ENCODE measurements around the gene AKAP13. TPM values are rescaled to one million over a fixed set of nuclear protein-coding genes. Genes with fewer than 3 reads are reported as not detected.

The AKAP13 gene
- total RNA-seq, 6 donors from 2014 or later: 329 to 1,278 (median 748) TPM

DNA sequence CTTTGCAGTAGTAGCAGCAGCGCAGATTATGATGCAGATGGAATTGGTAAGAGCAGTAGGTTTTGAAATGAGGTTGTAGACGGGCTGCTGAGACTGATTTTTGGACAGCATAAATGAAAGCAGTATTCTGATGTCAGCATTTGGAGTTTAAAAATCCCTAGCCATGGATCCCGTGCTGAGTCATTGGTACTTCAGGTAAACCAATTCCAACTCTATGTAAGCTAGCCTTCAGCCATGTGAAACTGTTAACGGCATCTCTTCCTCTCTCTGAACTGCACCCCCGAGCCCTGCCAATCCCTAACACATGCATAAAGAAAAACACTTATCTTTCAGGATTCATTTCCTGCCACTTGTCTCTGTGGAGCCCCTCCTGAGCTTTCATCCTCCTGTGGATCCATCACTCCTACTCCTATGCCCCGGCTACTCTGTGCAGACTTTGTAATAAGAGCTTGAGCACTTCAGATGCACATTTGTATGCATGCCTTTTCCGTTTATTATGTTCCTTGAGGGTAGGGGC lies 119.0 kb downstream of the AKAP13 start:
- WGBS, 2 donors: 64 to 74% methylated on average over 7 of the region's 7 CpGs
- Histone ChIP-seq H3K4me1 (peaks cover 27 to 54% (median 44%) of the 10 kb centered on the region in 4 donors), H3K9me3 (no peaks in the 10 kb centered on the region), H3K27ac (peak overlapping the region in 1 of 4 donors; percentile 65), H3K4me3 (no peak overlapping the region), H3K36me3 (no peaks in the 10 kb centered on the region), H3K27me3 (no peaks in the 10 kb centered on the region)
- TF ChIP-seq POLR2AphosphoS5 (IDR thresholded peaks at IDR 0.05) (no peak), POLR2A (IDR thresholded peaks at IDR 0.05) (no peak), EP300 (IDR thresholded peaks at IDR 0.05) (no peak)
- TF ChIP-seq, protein P1, sequence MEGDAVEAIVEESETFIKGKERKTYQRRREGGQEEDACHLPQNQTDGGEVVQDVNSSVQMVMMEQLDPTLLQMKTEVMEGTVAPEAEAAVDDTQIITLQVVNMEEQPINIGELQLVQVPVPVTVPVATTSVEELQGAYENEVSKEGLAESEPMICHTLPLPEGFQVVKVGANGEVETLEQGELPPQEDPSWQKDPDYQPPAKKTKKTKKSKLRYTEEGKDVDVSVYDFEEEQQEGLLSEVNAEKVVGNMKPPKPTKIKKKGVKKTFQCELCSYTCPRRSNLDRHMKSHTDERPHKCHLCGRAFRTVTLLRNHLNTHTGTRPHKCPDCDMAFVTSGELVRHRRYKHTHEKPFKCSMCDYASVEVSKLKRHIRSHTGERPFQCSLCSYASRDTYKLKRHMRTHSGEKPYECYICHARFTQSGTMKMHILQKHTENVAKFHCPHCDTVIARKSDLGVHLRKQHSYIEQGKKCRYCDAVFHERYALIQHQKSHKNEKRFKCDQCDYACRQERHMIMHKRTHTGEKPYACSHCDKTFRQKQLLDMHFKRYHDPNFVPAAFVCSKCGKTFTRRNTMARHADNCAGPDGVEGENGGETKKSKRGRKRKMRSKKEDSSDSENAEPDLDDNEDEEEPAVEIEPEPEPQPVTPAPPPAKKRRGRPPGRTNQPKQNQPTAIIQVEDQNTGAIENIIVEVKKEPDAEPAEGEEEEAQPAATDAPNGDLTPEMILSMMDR (IDR thresholded peaks at IDR 0.05): no peak
- DNase-seq (no peak), ATAC-seq (ENCODE audit: low FRiP score in 2 of 2) (no peak)

DNA sequence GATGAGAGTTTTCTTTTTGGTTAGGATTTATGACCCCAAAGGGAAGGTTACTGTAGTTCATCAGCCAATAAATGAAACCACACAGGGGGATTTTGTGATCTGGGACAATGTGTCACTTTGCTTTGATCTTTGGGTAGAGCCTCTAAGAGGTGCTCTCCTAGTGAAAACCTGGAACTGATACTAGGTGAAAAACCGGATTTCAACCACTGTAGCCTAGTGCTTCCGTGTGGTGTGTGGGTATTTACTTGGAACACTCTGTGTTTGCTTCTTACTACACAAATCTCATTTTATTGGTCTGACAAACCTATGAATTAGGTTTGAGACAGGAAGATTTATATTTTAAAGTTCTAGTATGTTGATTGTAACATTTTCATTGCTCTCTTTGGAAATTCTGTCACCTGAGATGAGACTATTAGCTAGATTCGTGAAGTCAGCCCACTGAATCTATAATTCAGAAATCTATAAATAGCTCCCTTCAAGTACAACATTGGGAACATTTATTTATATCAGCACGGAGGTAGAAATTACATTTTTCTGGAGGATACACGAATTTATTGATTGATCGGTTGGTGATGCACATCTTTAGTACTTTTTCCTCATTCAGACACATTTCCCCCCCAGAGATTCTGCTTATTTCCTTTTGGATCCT lies 119.8 kb downstream of the AKAP13 start:
- Histone ChIP-seq H3K4me1 (peaks cover 24 to 49% (median 43%) of the 10 kb centered on the region in 4 donors), H3K36me3 (no peaks in the 10 kb centered on the region), H3K27me3 (no peaks in the 10 kb centered on the region), H3K4me3 (no peak overlapping the region), H3K9me3 (no peaks in the 10 kb centered on the region), H3K27ac (peak overlapping the region in 3 of 4 donors; percentile 6 to 65 (median 40))
- 44 to 58% methylated on average over 6 of the region's 6 CpGs for WGBS, 2 donors
- no peak for TF ChIP-seq EP300 (IDR thresholded peaks at IDR 0.05)
- TF ChIP-seq POLR2A (IDR thresholded peaks at IDR 0.05): no peak
- TF ChIP-seq, protein P1 (IDR thresholded peaks at IDR 0.05): no peak
- no peak for TF ChIP-seq POLR2AphosphoS5 (IDR thresholded peaks at IDR 0.05)
- ATAC-seq (ENCODE audit: low FRiP score in 2 of 2) (peak in 1 of 2 donors; percentile 36), DNase-seq (no peak)

DNA sequence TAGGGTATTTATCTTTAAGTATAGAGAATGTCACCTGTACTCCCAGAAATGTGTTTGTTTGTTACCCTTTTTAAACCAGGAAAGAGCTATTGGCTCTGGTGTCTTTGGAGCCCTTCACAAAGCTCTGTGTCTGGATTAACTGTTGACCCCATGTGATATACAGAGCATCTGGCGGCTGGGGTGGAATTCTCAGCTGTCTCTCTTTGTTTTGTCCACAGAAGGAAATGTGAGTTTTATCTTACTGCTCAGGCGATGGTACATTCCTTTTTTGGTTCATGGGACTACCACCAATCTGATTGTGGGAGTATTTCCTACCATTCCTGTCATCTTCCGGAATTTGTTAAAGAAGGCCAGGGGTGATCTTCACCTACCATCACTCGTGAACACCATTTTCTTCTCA lies 120.3 kb downstream of the AKAP13 start:
- Histone ChIP-seq H3K9me3 (no peaks in the 10 kb centered on the region), H3K27ac (peak overlapping the region in 2 of 4 donors; percentile 40 to 65), H3K36me3 (no peaks in the 10 kb centered on the region), H3K4me1 (peaks cover 24 to 44% (median 40%) of the 10 kb centered on the region in 4 donors), H3K27me3 (no peaks in the 10 kb centered on the region), H3K4me3 (no peak overlapping the region)
- 66 to 71% methylated on average over 4 of the region's 4 CpGs for WGBS, 2 donors
- ATAC-seq (ENCODE audit: low FRiP score in 2 of 2) (no peak), DNase-seq (no peak)
- TF ChIP-seq, protein P1 (IDR thresholded peaks at IDR 0.05): no peak
- TF ChIP-seq POLR2A (IDR thresholded peaks at IDR 0.05) (no peak), EP300 (IDR thresholded peaks at IDR 0.05) (no peak), POLR2AphosphoS5 (IDR thresholded peaks at IDR 0.05) (no peak)

DNA sequence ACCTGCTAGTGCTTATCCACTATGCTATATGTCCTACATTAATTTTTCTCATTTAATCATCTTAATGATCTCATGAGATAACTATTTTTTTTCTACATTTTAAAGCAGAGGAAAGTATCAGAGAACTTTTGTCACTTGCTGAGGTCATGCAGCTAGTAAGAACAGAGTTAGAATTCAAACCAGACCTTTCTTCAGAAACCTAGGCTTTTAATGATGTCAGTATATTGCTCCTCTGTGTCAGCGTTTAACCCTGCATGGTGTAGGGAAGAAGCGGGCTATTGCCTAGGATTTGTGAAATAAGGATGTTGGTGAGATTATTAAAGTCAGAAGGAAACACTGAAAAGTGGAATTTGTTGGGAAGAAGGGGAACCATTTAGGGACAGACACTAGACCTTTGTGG lies 121.2 kb downstream of the AKAP13 start:
- no peaks in the 10 kb centered on the region for H3K9me3 ChIP-seq
- WGBS, 2 donors: 92 to 96% methylated on average over 2 of the region's 2 CpGs
- H3K27ac ChIP-seq: peak overlapping the region in 1 of 4 donors; percentile 40
- no peak overlapping the region for H3K4me3 ChIP-seq
- no peaks in the 10 kb centered on the region for H3K27me3 ChIP-seq
- ATAC-seq (ENCODE audit: low FRiP score in 2 of 2) (no peak), DNase-seq (no peak)
- TF ChIP-seq POLR2A (IDR thresholded peaks at IDR 0.05) (no peak), EP300 (IDR thresholded peaks at IDR 0.05) (no peak), POLR2AphosphoS5 (IDR thresholded peaks at IDR 0.05) (no peak)
- TF ChIP-seq, protein P1 (IDR thresholded peaks at IDR 0.05): no peak
- no peaks in the 10 kb centered on the region for H3K36me3 ChIP-seq
- H3K4me1 ChIP-seq: peaks cover 24 to 41% (median 33%) of the 10 kb centered on the region in 4 donors
